Vagina (tissue), 2 donors: ENCODE results near the gene ZNF771.

Experiments
- POLR2A ChIP-seq, 2 donors: fragments of 450-650 bp; IDR thresholded peaks; one replicate each; pipeline ENCODE4 v1.6.1; 2017; ENCODE audit warnings: antibody characterized with exemption in 2 of 2, mild to moderate bottlenecking in 2 of 2, moderate library complexity in 2 of 2
- POLR2AphosphoS5 ChIP-seq, 2 donors: sonication (generic); formaldehyde crosslinking; IDR thresholded peaks; one replicate each; pipeline ENCODE4 v1.9.0; 2017; ENCODE audit warnings: antibody characterized with exemption in 2 of 2, mild to moderate bottlenecking in 2 of 2, low read depth in 1 of 2; ENCODE audit not compliant: insufficient read depth in 1 of 2
- TF ChIP-seq, protein P1 (sequence below), 3 experiments: fragments of 450-650 bp in 2 of 3; fragments of 200-600 bp in 1 of 3; sonication (generic) in 1 of 3; IDR thresholded peaks; one replicate each; pipeline ENCODE4 v1.5.1; 2017 to 2019; ENCODE audit warnings: antibody characterized with exemption in 3 of 3, mild to moderate bottlenecking in 2 of 3, moderate library complexity in 2 of 3

DNA sequence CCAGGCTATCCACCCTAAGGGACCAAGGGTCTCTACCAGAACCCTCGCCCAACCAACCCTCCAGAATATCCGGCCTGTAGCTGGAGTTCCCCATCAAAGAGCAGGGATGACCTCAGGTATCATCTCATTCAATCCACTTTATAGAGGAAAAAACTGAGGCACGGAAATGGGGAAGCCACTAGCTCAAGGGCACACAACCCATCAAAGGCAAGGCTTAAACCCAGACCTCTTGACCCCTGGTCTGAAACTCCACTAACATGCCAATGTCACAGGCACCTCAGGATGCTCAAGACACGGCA lies 38.7 kb upstream of the ZNF771 start:
- TF ChIP-seq, protein P1, sequence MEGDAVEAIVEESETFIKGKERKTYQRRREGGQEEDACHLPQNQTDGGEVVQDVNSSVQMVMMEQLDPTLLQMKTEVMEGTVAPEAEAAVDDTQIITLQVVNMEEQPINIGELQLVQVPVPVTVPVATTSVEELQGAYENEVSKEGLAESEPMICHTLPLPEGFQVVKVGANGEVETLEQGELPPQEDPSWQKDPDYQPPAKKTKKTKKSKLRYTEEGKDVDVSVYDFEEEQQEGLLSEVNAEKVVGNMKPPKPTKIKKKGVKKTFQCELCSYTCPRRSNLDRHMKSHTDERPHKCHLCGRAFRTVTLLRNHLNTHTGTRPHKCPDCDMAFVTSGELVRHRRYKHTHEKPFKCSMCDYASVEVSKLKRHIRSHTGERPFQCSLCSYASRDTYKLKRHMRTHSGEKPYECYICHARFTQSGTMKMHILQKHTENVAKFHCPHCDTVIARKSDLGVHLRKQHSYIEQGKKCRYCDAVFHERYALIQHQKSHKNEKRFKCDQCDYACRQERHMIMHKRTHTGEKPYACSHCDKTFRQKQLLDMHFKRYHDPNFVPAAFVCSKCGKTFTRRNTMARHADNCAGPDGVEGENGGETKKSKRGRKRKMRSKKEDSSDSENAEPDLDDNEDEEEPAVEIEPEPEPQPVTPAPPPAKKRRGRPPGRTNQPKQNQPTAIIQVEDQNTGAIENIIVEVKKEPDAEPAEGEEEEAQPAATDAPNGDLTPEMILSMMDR (IDR thresholded peaks at IDR 0.05) = no peak
- TF ChIP-seq POLR2A (IDR thresholded peaks at IDR 0.05) (no peak), POLR2AphosphoS5 (IDR thresholded peaks at IDR 0.05; ENCODE audit: insufficient read depth in 1 of 2, low read depth in 1 of 2) (no peak)
